ENCODE results near the gene AMPD3.

DNA sequence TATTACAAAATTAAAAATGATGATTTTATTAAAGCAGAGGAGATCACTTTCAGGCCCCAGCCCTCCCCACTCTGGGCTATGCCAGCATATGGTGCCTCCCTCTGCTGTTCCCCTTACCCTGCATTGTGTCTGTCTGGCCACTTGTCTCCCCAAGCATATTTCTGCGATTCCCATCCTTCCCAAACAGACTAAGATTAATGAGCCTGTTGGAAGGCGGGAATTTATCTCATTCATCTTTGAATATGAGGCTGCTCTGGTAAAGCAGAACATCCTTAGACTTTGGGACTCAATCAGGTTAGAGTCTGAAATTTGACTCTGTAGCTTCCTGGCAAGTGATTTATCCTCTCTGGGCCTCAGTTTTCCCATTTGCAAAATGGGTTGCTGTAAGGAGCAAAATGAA is 25.7 kb downstream of the AMPD3 start:
- TF ChIP-seq TCF12 (IDR thresholded peaks at IDR 0.05; ENCODE audit: low read depth) = no peak
- no peak for TF ChIP-seq FOXM1 (IDR thresholded peaks at IDR 0.05; ENCODE audit: borderline replicate concordance, low read depth)
- no peak for TF ChIP-seq EGR1 (IDR thresholded peaks at IDR 0.05)
- TF ChIP-seq, protein P1, sequence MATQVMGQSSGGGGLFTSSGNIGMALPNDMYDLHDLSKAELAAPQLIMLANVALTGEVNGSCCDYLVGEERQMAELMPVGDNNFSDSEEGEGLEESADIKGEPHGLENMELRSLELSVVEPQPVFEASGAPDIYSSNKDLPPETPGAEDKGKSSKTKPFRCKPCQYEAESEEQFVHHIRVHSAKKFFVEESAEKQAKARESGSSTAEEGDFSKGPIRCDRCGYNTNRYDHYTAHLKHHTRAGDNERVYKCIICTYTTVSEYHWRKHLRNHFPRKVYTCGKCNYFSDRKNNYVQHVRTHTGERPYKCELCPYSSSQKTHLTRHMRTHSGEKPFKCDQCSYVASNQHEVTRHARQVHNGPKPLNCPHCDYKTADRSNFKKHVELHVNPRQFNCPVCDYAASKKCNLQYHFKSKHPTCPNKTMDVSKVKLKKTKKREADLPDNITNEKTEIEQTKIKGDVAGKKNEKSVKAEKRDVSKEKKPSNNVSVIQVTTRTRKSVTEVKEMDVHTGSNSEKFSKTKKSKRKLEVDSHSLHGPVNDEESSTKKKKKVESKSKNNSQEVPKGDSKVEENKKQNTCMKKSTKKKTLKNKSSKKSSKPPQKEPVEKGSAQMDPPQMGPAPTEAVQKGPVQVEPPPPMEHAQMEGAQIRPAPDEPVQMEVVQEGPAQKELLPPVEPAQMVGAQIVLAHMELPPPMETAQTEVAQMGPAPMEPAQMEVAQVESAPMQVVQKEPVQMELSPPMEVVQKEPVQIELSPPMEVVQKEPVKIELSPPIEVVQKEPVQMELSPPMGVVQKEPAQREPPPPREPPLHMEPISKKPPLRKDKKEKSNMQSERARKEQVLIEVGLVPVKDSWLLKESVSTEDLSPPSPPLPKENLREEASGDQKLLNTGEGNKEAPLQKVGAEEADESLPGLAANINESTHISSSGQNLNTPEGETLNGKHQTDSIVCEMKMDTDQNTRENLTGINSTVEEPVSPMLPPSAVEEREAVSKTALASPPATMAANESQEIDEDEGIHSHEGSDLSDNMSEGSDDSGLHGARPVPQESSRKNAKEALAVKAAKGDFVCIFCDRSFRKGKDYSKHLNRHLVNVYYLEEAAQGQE (IDR thresholded peaks at IDR 0.05; ENCODE audit: low read depth) = no peak
